ENCODE results near the gene HEATR1.
A peak's percentile ranks its signal among the peaks of the same experiment; 100 is the strongest.

HEATR1 gene, protein sequence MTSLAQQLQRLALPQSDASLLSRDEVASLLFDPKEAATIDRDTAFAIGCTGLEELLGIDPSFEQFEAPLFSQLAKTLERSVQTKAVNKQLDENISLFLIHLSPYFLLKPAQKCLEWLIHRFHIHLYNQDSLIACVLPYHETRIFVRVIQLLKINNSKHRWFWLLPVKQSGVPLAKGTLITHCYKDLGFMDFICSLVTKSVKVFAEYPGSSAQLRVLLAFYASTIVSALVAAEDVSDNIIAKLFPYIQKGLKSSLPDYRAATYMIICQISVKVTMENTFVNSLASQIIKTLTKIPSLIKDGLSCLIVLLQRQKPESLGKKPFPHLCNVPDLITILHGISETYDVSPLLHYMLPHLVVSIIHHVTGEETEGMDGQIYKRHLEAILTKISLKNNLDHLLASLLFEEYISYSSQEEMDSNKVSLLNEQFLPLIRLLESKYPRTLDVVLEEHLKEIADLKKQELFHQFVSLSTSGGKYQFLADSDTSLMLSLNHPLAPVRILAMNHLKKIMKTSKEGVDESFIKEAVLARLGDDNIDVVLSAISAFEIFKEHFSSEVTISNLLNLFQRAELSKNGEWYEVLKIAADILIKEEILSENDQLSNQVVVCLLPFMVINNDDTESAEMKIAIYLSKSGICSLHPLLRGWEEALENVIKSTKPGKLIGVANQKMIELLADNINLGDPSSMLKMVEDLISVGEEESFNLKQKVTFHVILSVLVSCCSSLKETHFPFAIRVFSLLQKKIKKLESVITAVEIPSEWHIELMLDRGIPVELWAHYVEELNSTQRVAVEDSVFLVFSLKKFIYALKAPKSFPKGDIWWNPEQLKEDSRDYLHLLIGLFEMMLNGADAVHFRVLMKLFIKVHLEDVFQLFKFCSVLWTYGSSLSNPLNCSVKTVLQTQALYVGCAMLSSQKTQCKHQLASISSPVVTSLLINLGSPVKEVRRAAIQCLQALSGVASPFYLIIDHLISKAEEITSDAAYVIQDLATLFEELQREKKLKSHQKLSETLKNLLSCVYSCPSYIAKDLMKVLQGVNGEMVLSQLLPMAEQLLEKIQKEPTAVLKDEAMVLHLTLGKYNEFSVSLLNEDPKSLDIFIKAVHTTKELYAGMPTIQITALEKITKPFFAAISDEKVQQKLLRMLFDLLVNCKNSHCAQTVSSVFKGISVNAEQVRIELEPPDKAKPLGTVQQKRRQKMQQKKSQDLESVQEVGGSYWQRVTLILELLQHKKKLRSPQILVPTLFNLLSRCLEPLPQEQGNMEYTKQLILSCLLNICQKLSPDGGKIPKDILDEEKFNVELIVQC (N-terminal part only)

DNA sequence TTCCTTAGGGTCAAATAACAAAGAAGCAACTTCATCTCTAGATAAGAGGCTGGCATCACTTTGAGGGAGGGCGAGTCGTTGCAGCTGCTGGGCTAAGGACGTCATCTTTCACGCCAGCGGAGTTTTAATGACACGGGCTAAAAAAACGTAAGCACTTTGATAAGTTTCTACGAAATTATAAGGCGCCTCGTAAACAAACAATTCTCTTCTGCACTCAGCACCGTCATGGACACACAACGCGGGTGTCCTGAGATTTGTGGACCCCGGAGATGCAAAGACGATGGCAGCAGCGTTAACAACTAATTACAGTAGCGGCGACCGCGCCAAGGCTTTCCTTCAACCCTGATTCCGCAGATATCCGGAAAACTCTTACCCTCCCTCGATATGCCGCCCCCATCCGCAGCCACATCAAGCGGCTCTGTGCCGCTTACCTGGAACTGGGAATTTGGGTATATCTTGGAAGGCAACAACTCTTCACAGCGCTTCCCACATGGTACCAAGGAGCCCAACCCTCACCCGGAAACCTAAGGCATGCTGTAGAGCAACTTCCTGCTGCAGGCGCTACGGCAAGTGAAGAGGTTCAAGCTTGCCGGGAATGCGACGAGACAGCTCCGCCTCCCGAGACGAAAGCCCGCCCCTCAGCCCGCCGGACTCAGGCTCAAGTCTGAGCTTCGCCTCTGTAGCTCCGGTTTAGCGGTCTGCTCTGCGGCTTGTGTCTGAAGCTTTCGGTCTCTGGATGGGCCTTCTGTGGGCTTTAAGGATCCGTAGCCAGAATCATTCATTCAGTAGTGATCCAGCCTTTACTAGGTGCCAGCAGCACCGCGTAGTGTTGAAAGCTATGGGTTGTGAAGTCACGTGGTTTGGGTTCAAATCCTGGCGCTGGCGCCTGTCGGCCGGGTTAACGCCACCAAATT is at the start of gene HEATR1:
TSS of gene HEATR1 (minus strand) at position 526 of the 914 bp plus-strand sequence. CDS start at position 105, 421 bp downstream.
- H3K4me1 ChIP-seq (ENCODE audit: control insufficient read depth, insufficient read depth, low read length) = peaks cover 7% of the 10 kb centered on the region
- H3K4me3 ChIP-seq (ENCODE audit: low read depth, low read length) = peak within 1 kb of the TSS; percentile 74
- ChIA-PET CTCF (interaction anchor here (0.6 to 4.0 kb wide), 12 partner anchors 9 to 958 kb away, joined by 3 to 24 read pairs (median 4); no protein-coding TSS in a partner anchor), POLR2A (interaction anchor here (0.5 to 1.6 kb wide), 33 partner anchors 8 to 1195 kb away, joined by 3 to 19 read pairs (median 4); partner anchors contain the start of genes ACTN2, ERO1B, MTR and RYR2)
- H3K36me3 ChIP-seq (ENCODE audit: control insufficient read depth in 2 of 2, insufficient read depth in 1 of 2, low read length in 2 of 2) = peaks cover 31 to 35% of the 10 kb centered on the region in 2 experiments
- peak within 1 kb of the TSS; percentile 76 for H3K27ac ChIP-seq (ENCODE audit: extremely low read depth, low read depth, low read length)
- no peaks in the 10 kb centered on the region for H3K9me3 ChIP-seq (ENCODE audit: control insufficient read depth, insufficient read depth, low read depth, low read length)
- TF ChIP-seq ZBTB48 (tag by site-specific recombination; IDR thresholded peaks at IDR 0.05) = no peak
- TF ChIP-seq ZEB2 (tag by site-specific recombination; IDR thresholded peaks at IDR 0.05) = peak; percentile 94
- no peak for TF ChIP-seq ZNF112 (tag by site-specific recombination; IDR thresholded peaks at IDR 0.05)
- TF ChIP-seq, protein P1, sequence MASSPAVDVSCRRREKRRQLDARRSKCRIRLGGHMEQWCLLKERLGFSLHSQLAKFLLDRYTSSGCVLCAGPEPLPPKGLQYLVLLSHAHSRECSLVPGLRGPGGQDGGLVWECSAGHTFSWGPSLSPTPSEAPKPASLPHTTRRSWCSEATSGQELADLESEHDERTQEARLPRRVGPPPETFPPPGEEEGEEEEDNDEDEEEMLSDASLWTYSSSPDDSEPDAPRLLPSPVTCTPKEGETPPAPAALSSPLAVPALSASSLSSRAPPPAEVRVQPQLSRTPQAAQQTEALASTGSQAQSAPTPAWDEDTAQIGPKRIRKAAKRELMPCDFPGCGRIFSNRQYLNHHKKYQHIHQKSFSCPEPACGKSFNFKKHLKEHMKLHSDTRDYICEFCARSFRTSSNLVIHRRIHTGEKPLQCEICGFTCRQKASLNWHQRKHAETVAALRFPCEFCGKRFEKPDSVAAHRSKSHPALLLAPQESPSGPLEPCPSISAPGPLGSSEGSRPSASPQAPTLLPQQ (tag by site-specific recombination; IDR thresholded peaks at IDR 0.05) = peak; percentile 83; the same call in 1 of the 2 replicates
- TF ChIP-seq, protein P2, sequence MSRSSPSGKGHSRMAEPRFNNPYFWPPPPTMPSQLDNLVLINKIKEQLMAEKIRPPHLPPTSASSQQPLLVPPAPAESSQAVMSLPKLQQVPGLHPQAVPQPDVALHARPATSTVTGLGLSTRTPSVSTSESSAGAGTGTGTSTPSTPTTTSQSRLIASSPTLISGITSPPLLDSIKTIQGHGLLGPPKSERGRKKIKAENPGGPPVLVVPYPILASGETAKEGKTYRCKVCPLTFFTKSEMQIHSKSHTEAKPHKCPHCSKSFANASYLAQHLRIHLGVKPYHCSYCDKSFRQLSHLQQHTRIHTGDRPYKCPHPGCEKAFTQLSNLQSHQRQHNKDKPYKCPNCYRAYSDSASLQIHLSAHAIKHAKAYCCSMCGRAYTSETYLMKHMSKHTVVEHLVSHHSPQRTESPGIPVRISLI (tag by site-specific recombination; IDR thresholded peaks at IDR 0.05) = peak; percentile 58; the same call in 1 of the 2 replicates
- peak; percentile 51; the same call in 1 of the 2 replicates for TF ChIP-seq ZNF324 (tag by site-specific recombination; IDR thresholded peaks at IDR 0.05)
- TF ChIP-seq ZNF221 (tag by site-specific recombination; IDR thresholded peaks at IDR 0.05; ENCODE audit: borderline replicate concordance) = no peak
- TF ChIP-seq, protein P3, sequence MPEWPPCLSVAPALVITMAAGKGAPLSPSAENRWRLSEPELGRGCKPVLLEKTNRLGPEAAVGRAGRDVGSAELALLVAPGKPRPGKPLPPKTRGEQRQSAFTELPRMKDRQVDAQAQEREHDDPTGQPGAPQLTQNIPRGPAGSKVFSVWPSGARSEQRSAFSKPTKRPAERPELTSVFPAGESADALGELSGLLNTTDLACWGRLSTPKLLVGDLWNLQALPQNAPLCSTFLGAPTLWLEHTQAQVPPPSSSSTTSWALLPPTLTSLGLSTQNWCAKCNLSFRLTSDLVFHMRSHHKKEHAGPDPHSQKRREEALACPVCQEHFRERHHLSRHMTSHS (tag by site-specific recombination; IDR thresholded peaks at IDR 0.05) = 0 out of 2 replicates have a peak, but pooled peaks have one; percentile 24
- TF ChIP-seq ZSCAN30 (tag by site-specific recombination; IDR thresholded peaks at IDR 0.05) = peak; percentile 93
- TF ChIP-seq, protein P4, sequence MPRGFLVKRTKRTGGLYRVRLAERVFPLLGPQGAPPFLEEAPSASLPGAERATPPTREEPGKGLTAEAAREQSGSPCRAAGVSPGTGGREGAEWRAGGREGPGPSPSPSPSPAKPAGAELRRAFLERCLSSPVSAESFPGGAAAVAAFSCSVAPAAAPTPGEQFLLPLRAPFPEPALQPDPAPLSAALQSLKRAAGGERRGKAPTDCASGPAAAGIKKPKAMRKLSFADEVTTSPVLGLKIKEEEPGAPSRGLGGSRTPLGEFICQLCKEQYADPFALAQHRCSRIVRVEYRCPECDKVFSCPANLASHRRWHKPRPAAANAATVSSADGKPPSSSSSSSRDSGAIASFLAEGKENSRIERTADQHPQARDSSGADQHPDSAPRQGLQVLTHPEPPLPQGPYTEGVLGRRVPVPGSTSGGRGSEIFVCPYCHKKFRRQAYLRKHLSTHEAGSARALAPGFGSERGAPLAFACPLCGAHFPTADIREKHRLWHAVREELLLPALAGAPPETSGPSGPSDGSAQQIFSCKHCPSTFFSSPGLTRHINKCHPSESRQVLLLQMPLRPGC (tag by site-specific recombination; IDR thresholded peaks at IDR 0.05) = peak; percentile 84
- TF ChIP-seq ZFP41 (tag by site-specific recombination; IDR thresholded peaks at IDR 0.05; ENCODE audit: borderline replicate concordance) = no peak
- TF ChIP-seq, protein P5, sequence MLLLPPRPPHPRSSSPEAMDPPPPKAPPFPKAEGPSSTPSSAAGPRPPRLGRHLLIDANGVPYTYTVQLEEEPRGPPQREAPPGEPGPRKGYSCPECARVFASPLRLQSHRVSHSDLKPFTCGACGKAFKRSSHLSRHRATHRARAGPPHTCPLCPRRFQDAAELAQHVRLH (tag by site-specific recombination; IDR thresholded peaks at IDR 0.05) = peak; percentile 85
- no peak for TF ChIP-seq ZNF585B (tag by site-specific recombination; IDR thresholded peaks at IDR 0.05)
- no peak for TF ChIP-seq ZNF350 (tag by site-specific recombination; IDR thresholded peaks at IDR 0.05)
- TF ChIP-seq ZNF146 (tag by site-specific recombination; IDR thresholded peaks at IDR 0.05) = peak; percentile 6; the same call in 1 of the 2 replicates
- no peak for TF ChIP-seq ZNF626 (tag by site-specific recombination; IDR thresholded peaks at IDR 0.05)
- TF ChIP-seq ZNF140 (tag by site-specific recombination; IDR thresholded peaks at IDR 0.05) = no peak
- peak; percentile 18 for TF ChIP-seq SETDB1 (IDR thresholded peaks at IDR 0.05; ENCODE audit: insufficient read length, low read length)
- no peak for TF ChIP-seq GLI2 (tag by site-specific recombination; IDR thresholded peaks at IDR 0.05; ENCODE audit: borderline replicate concordance, low read depth)
- no peak for TF ChIP-seq EGR2 (tag by site-specific recombination; IDR thresholded peaks at IDR 0.05; ENCODE audit: low read depth)
- TF ChIP-seq ZNF202 (tag by site-specific recombination; IDR thresholded peaks at IDR 0.05; ENCODE audit: borderline replicate concordance) = no peak
- 0 out of 2 replicates have a peak, but pooled peaks have one; percentile 13 for TF ChIP-seq OSR2 (tag by site-specific recombination; IDR thresholded peaks at IDR 0.05)
- TF ChIP-seq ZNF239 (tag by site-specific recombination; IDR thresholded peaks at IDR 0.05) = no peak
- peak; percentile 79 for TF ChIP-seq ZNF629 (tag by site-specific recombination; IDR thresholded peaks at IDR 0.05)
- TF ChIP-seq ZNF600 (tag by site-specific recombination; IDR thresholded peaks at IDR 0.05) = peak; percentile 94

Data from HEK293 (cell line).